SK-N-SH (cell line): Measurements from ENCODE around the gene CAP2. TPM values are rescaled to one million over a fixed set of nuclear protein-coding genes. Genes with fewer than 3 reads are reported as not detected.

Source experiments
- CTCF ChIA-PET: fragments of 300-600, 350-600 bp; formaldehyde crosslinking; extraction: SDS; loops from one replicate; lab custom pipeline; 2021; lab: Yijun Ruan, JAX
- POLR2A ChIA-PET: fragments of 350-600 bp; sonication (Branson Sonifier 250); formaldehyde crosslinking; extraction: SDS; loops from one replicate; lab custom pipeline; 2020; ENCODE audit warnings: antibody characterized with exemption, inconsistent platforms; lab: Yijun Ruan, JAX
- DNase-seq: peaks from one replicate; pipeline ENCODE4 v3.0.0; 2012
- H2AFZ ChIP-seq: fragments of 200-600 bp; sonication (generic); 2 replicates; pipeline ENCODE4 v1.8.1; 2016; ENCODE audit warnings: antibody characterized with exemption, mild to moderate bottlenecking, low read depth
- H3F3A ChIP-seq: fragments of 200-600 bp; sonication (generic); replicated peaks from 2 replicates; pipeline ENCODE3; 2016; ENCODE audit warnings: antibody characterized with exemption, mild to moderate bottlenecking; ENCODE audit not compliant: insufficient read depth
- H3K27ac ChIP-seq, 2 experiments: fragments of 200-500 bp in 1 of 2; fragments of 200-600 bp in 1 of 2; sonication (Bioruptor generic) in 1 of 2; sonication (generic), shearing (Covaris generic) in 1 of 2; 2 replicates each; pipeline versions ENCODE4 v1.5.1 to v1.6.1; 2014 to 2016; ENCODE audit warnings: low read depth in 2 of 2, inconsistent platforms in 1 of 2, low read length in 1 of 2, mild to moderate bottlenecking in 1 of 2, mixed read lengths in 1 of 2
- H3K27me3 ChIP-seq: fragments of 200-600 bp; sonication (generic), shearing (Covaris generic); 2 replicates; pipeline ENCODE4 v1.6.1; 2016; ENCODE audit warnings: mixed run types; ENCODE audit not compliant: insufficient read depth
- H3K36me3 ChIP-seq, 2 experiments: fragments of 200-500 bp in 1 of 2; fragments of 200-600 bp in 1 of 2; sonication (Bioruptor generic) in 1 of 2; sonication (generic) in 1 of 2; replicated peaks in 1 of 2; 2 replicates each; pipeline versions ENCODE3 to v1.5.1; 2014 to 2016; ENCODE audit warnings: low read length in 1 of 2, mild to moderate bottlenecking in 1 of 2; ENCODE audit not compliant: insufficient read depth in 2 of 2, control insufficient read depth in 1 of 2
- H3K4me1 ChIP-seq, 2 experiments: fragments of 200-500 bp in 1 of 2; fragments of 200-600 bp in 1 of 2; sonication (Bioruptor generic) in 1 of 2; sonication (generic), shearing (Covaris generic) in 1 of 2; 2 replicates each; pipeline versions ENCODE4 v1.5.1 to v1.6.1; 2014 to 2016; ENCODE audit warnings: low read depth in 1 of 2, low read length in 1 of 2, mixed run types in 1 of 2; ENCODE audit not compliant: insufficient read depth in 2 of 2, control insufficient read depth in 1 of 2
- H3K4me2 ChIP-seq: fragments of 200-600 bp; sonication (generic), shearing (Covaris generic); 2 replicates; pipeline ENCODE4 v1.6.1; 2017; ENCODE audit warnings: mixed run types
- H3K4me3 ChIP-seq, 2 experiments: fragments of 200-500 bp in 1 of 2; fragments of 200-600 bp in 1 of 2; sonication (Bioruptor generic) in 1 of 2; sonication (generic), shearing (Covaris generic) in 1 of 2; 2 replicates each; pipeline versions ENCODE4 v1.5.1 to v1.8.1; 2014 to 2016; ENCODE audit warnings: low read depth in 2 of 2, inconsistent platforms in 1 of 2, low read length in 1 of 2, mild to moderate bottlenecking in 1 of 2, mixed read lengths in 1 of 2, moderate library complexity in 1 of 2
- H3K79me2 ChIP-seq: fragments of 200-600 bp; sonication (generic); 2 replicates; pipeline ENCODE4 v1.8.1; 2017; ENCODE audit warnings: mild to moderate bottlenecking; ENCODE audit not compliant: insufficient read depth
- H3K9ac ChIP-seq: fragments of 200-600 bp; sonication (generic); 2 replicates; pipeline ENCODE4 v1.6.1; 2017; ENCODE audit warnings: mixed run types
- H3K9me2 ChIP-seq: fragments of 200-600 bp; sonication (generic); 2 replicates; pipeline ENCODE4 v1.6.1; 2017; ENCODE audit warnings: mixed run types
- H3K9me3 ChIP-seq: fragments of 200-600 bp; sonication (generic); 2 replicates; pipeline ENCODE4 v1.6.1; 2017; ENCODE audit warnings: mixed run types, mild to moderate bottlenecking, moderate library complexity
- H4K20me1 ChIP-seq: fragments of 200-600 bp; sonication (generic); 2 replicates; pipeline ENCODE4 v1.6.1; 2017; ENCODE audit warnings: mild to moderate bottlenecking, mixed run types; ENCODE audit not compliant: insufficient read depth
- EP300 ChIP-seq, 2 experiments: IDR thresholded peaks; 2 replicates each; pipeline versions ENCODE4 v1.4.0 to v1.6.1; 2012; ENCODE audit warnings: borderline replicate concordance in 1 of 2, low read depth in 1 of 2, low read length in 1 of 2
- EZH2phosphoT487 ChIP-seq: fragments of 200-600 bp; sonication (generic); IDR thresholded peaks from 2 replicates; pipeline ENCODE4 v1.6.1; 2017; ENCODE audit warnings: low read depth, mixed run types, mild to moderate bottlenecking, antibody characterized with exemption, moderate library complexity, borderline replicate concordance
- FOSL2 ChIP-seq: IDR thresholded peaks from 2 replicates; pipeline ENCODE4 v1.4.0; 2012; ENCODE audit warnings: low read depth, mild to moderate bottlenecking, moderate library complexity, borderline replicate concordance
- FOXJ3 ChIP-seq: sonication (generic); formaldehyde crosslinking; IDR thresholded peaks from 2 replicates; pipeline ENCODE4 v1.5.1; 2020; ENCODE audit warnings: mild to moderate bottlenecking, missing genetic modification reagents
- FOXM1 ChIP-seq: IDR thresholded peaks from 2 replicates; pipeline ENCODE4 v1.4.0; 2012; ENCODE audit warnings: low read depth, mild to moderate bottlenecking
- GABPA ChIP-seq: IDR thresholded peaks from 2 replicates; pipeline ENCODE4 v1.4.0; 2012; ENCODE audit warnings: low read depth, mild to moderate bottlenecking
- GATA2 ChIP-seq: sonication (generic); formaldehyde crosslinking; IDR thresholded peaks from 2 replicates; pipeline ENCODE4 v1.5.0; 2020; ENCODE audit warnings: mild to moderate bottlenecking, missing genetic modification reagents
- JUND ChIP-seq: IDR thresholded peaks from 2 replicates; pipeline ENCODE4 v1.4.0; 2012
- MEF2A ChIP-seq: IDR thresholded peaks from 2 replicates; pipeline ENCODE4 v1.4.0; 2012; ENCODE audit warnings: low read depth, borderline replicate concordance
- MXI1 ChIP-seq: IDR thresholded peaks from 2 replicates; pipeline ENCODE4 v1.6.1; 2012; ENCODE audit warnings: mild to moderate bottlenecking, low read depth, low read length, improper control_type of control experiment
- NRF1 ChIP-seq: IDR thresholded peaks from 2 replicates; pipeline ENCODE4 v1.6.1; 2012; ENCODE audit warnings: low read depth, mild to moderate bottlenecking, low read length
- POLR2AphosphoS5 ChIP-seq: IDR thresholded peaks from 2 replicates; pipeline ENCODE4 v1.6.1; 2012; ENCODE audit warnings: low read depth, low read length
- RAD21 ChIP-seq: IDR thresholded peaks from 2 replicates; pipeline ENCODE4 v1.6.1; 2012; ENCODE audit warnings: mild to moderate bottlenecking, low read length
- RCOR1 ChIP-seq: fragments of 150-350 bp; IDR thresholded peaks from 2 replicates; pipeline ENCODE4 v1.6.1; 2017; ENCODE audit warnings: antibody characterized with exemption, low read length
- TEAD4 ChIP-seq: IDR thresholded peaks from 2 replicates; pipeline ENCODE4 v1.4.0; 2012; ENCODE audit warnings: mild to moderate bottlenecking, borderline replicate concordance; ENCODE audit not compliant: insufficient read depth
- YY1 ChIP-seq: IDR thresholded peaks from 2 replicates; pipeline ENCODE4 v1.4.0; 2012; ENCODE audit warnings: low read depth, mild to moderate bottlenecking
- WGBS: methylation state at CpG from one replicate; pipeline ENCODE4 v1.1.6; 2017; ENCODE audit warnings: low lambda C conversion rate; 5-methylcytosine and 5-hydroxymethylcytosine counted together
- polyA plus RNA-seq, 3 experiments: library from polyadenylated mRNA; depleted of rRNA; stranded (reverse); fragments of >200 nt; gene quantifications; 2 replicates each; pipeline ENCODE4 v1.2.3, GENCODE V29; 2012
- TF ChIP-seq, protein P1 (sequence below): IDR thresholded peaks from 2 replicates; pipeline ENCODE4 v1.4.0; 2012; ENCODE audit warnings: low read depth, borderline replicate concordance
- TF ChIP-seq, protein P2 (sequence below): IDR thresholded peaks from 2 replicates; pipeline ENCODE4 v1.4.0; 2012; ENCODE audit warnings: low read depth
- TF ChIP-seq, protein P3 (sequence below): fragments of 200-600 bp; sonication (generic); IDR thresholded peaks from 2 replicates; pipeline ENCODE4 v1.6.1; 2017; ENCODE audit warnings: antibody characterized with exemption, mild to moderate bottlenecking, moderate library complexity
- TF ChIP-seq, protein P4 (sequence below): fragments of 150-350 bp; IDR thresholded peaks from 2 replicates; pipeline ENCODE4 v1.6.1; 2017; ENCODE audit warnings: antibody characterized with exemption, low read length, low read depth, borderline replicate concordance

The CAP2 gene
- polyA plus RNA-seq, 1 of the 3 experiments (the other 2 are of a cell fraction), result 8.5 TPM

DNA sequence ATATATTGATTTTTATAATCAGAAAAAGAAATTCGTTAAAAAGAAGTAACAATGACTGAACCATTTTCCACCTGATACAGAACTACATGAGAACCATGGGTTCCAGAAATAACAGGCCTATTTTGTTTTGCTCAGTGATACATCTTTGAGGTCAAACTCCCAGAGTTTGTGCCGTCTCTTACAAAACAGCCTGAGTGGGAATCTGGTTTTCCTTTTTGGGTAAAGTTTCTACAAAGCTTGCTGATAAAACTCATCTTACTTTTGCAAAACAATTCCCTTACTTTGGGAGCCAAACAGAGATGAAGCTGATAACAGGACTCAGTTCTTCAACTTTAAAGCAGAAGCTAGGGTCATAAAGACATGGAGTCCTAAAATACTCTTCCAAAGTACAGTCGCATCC is 108.0 kb downstream of the CAP2 start (continued):
- TF ChIP-seq, protein P1, sequence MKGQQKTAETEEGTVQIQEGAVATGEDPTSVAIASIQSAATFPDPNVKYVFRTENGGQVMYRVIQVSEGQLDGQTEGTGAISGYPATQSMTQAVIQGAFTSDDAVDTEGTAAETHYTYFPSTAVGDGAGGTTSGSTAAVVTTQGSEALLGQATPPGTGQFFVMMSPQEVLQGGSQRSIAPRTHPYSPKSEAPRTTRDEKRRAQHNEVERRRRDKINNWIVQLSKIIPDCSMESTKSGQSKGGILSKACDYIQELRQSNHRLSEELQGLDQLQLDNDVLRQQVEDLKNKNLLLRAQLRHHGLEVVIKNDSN, result no peak
- TF ChIP-seq RCOR1 (no peak), POLR2AphosphoS5 (no peak), MXI1 (no peak), RAD21 (no peak), NRF1 (no peak), GABPA (no peak), YY1 (no peak)
- TF ChIP-seq, protein P2, sequence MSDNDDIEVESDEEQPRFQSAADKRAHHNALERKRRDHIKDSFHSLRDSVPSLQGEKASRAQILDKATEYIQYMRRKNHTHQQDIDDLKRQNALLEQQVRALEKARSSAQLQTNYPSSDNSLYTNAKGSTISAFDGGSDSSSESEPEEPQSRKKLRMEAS, result no peak
- TF ChIP-seq, all 33 proteins: peak for 0

DNA sequence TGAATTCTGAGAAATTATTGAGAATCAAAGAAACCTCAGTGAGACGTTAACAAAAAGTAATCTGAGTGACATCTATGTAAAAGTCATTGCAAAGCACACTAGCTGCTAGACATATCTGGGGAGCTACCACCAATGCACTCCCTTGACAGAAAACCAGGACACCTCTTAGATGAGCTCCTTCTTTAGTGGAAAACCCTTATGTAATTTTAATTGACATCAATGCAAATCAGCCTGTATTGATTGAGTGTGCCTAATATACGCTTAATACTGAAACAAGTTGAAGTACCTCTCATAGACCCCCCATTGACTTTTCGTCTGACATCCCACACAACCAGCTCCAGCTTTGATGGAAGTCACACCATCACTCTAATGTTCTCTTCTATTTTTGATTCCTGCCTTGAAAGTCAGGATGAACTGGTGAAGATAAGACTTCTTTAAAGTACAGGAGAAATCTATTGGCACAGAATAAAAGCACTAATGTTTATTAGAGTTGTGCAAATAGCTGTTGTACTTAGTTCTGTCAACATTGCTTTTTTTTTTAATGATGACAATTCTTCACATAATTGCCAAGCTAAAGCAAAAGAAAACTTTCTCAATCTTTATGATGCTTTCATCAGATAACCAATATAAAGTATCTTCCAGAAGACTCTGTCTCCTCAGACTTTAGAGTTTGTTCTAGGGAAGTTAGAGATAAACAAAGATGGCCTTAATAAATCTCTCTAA is 108.7 kb downstream of the CAP2 start:
- no peak overlapping the region for H3K4me2 ChIP-seq
- no peaks in the 10 kb centered on the region for H4K20me1 ChIP-seq
- no peak overlapping the region for H3K9ac ChIP-seq
- no peaks in the 10 kb centered on the region for H3K9me2 ChIP-seq
- CTCF ChIA-PET, result interaction anchor here (1.0 kb wide), 2 partner anchors 11 to 82 kb away, joined by 3 read pairs; no protein-coding TSS in a partner anchor
- no peaks in the 10 kb centered on the region for H3K27me3 ChIP-seq
- no peak for DNase-seq
- POLR2A ChIA-PET, result no interaction called here
- H3K79me2 ChIP-seq, result no peaks in the 10 kb centered on the region
- TF ChIP-seq NRF1, result no peak
- H2AFZ ChIP-seq, result no peak overlapping the region
- 69% methylated on average over 3 of the region's 3 CpGs for WGBS
- no peak overlapping the region for H3K4me3 ChIP-seq
- no peaks in the 10 kb centered on the region for H3K4me1 ChIP-seq
- no peaks in the 10 kb centered on the region for H3K9me3 ChIP-seq
- no peak overlapping the region for H3K27ac ChIP-seq
- H3K36me3 ChIP-seq, result no peaks in the 10 kb centered on the region
- peaks cover 6% of the 10 kb centered on the region for H3F3A ChIP-seq

DNA sequence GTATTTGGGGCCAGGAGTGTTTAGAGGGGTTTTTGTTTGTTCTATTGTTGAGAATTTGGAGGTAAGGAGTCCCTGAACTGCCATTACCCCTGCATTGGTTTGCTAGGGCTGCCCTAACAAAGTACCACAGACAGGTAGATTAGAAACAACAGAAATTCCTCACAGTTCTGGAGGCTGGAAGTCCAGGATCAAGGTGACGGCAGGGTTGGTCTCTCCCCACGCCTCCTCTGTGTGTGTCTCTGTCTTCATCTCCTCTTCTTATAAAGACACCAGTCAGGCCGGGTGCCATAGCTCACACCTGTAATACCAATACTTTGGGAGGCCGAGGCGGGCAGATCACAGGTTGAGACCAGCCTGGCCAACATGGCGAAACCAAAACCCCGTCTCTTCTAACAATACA is 109.7 kb downstream of the CAP2 start:
- CTCF ChIA-PET, result interaction anchor here (1.0 kb wide), 1 partner anchor 81 kb away, joined by 3 read pairs; no protein-coding TSS in a partner anchor
- no peak overlapping the region for H3K27ac ChIP-seq
- POLR2A ChIA-PET, result no interaction called here
- TF ChIP-seq, protein P2, result no peak
- TF ChIP-seq RAD21, result no peak
- no peak for TF ChIP-seq MEF2A
- TF ChIP-seq FOXM1, result no peak
- TF ChIP-seq TEAD4, result no peak
- TF ChIP-seq GATA2 (CRISPR knock-in tag), result no peak
- no peak for TF ChIP-seq GABPA
- TF ChIP-seq POLR2AphosphoS5, result no peak
- no peak for TF ChIP-seq MXI1
- TF ChIP-seq EZH2phosphoT487, result no peak
- no peak for TF ChIP-seq EP300 (IDR thresholded peaks at IDR 0.05; ENCODE audit: borderline replicate concordance in 1 of 2, low read depth in 1 of 2, low read length in 1 of 2)
- TF ChIP-seq, protein P3, sequence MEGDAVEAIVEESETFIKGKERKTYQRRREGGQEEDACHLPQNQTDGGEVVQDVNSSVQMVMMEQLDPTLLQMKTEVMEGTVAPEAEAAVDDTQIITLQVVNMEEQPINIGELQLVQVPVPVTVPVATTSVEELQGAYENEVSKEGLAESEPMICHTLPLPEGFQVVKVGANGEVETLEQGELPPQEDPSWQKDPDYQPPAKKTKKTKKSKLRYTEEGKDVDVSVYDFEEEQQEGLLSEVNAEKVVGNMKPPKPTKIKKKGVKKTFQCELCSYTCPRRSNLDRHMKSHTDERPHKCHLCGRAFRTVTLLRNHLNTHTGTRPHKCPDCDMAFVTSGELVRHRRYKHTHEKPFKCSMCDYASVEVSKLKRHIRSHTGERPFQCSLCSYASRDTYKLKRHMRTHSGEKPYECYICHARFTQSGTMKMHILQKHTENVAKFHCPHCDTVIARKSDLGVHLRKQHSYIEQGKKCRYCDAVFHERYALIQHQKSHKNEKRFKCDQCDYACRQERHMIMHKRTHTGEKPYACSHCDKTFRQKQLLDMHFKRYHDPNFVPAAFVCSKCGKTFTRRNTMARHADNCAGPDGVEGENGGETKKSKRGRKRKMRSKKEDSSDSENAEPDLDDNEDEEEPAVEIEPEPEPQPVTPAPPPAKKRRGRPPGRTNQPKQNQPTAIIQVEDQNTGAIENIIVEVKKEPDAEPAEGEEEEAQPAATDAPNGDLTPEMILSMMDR, result no peak
- no peak for TF ChIP-seq FOXJ3
- TF ChIP-seq, protein P4, sequence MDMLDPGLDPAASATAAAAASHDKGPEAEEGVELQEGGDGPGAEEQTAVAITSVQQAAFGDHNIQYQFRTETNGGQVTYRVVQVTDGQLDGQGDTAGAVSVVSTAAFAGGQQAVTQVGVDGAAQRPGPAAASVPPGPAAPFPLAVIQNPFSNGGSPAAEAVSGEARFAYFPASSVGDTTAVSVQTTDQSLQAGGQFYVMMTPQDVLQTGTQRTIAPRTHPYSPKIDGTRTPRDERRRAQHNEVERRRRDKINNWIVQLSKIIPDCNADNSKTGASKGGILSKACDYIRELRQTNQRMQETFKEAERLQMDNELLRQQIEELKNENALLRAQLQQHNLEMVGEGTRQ, result no peak
- TF ChIP-seq JUND, result no peak
- no peak for TF ChIP-seq RCOR1
- TF ChIP-seq, protein P1, result no peak
- TF ChIP-seq FOSL2, result no peak

More for the DNA sequence above, 109.7 kb downstream of the CAP2 start:
- H2AFZ ChIP-seq, result no peak overlapping the region
- no peaks in the 10 kb centered on the region for H3K4me1 ChIP-seq
- no peak overlapping the region for H3K9ac ChIP-seq
- peaks cover 6% of the 10 kb centered on the region for H3F3A ChIP-seq
- H3K36me3 ChIP-seq, result peaks cover 0 to 4% of the 10 kb centered on the region in 2 experiments
- WGBS, result 93% methylated on average over 4 of the region's 7 CpGs
- DNase-seq, result no peak
- H3K9me2 ChIP-seq, result no peaks in the 10 kb centered on the region
- H4K20me1 ChIP-seq, result no peaks in the 10 kb centered on the region
- H3K79me2 ChIP-seq, result no peaks in the 10 kb centered on the region
- H3K9me3 ChIP-seq, result no peaks in the 10 kb centered on the region
- no peaks in the 10 kb centered on the region for H3K27me3 ChIP-seq
- no peak overlapping the region for H3K4me3 ChIP-seq
- no peak overlapping the region for H3K4me2 ChIP-seq
